SU-DHL-6 (cell line): Measurements from ENCODE around the gene SANBR.

Experiments
- H2AFZ ChIP-seq: fragments of 200-600 bp; sonication (generic); 2 replicates; pipeline ENCODE4 v1.6.1; 2014; ENCODE audit warnings: low read depth, mild to moderate bottlenecking, moderate library complexity, mixed read lengths, antibody characterized with exemption, low read length; ENCODE audit not compliant: severe bottlenecking
- H3F3A ChIP-seq: fragments of 200-600 bp; shearing (Covaris generic); 2 replicates; pipeline ENCODE4 v1.6.0; 2016; ENCODE audit warnings: antibody characterized with exemption, mild to moderate bottlenecking; ENCODE audit not compliant: insufficient read depth
- H3K27ac ChIP-seq: fragments of 200-600 bp; sonication (generic); 2 replicates; pipeline ENCODE4 v1.5.1; 2016; ENCODE audit warnings: low read depth, mild to moderate bottlenecking, low read length, moderate library complexity, mixed read lengths
- H3K27me3 ChIP-seq: fragments of 200-600 bp; sonication (generic), shearing (Covaris generic); 2 replicates; pipeline ENCODE4 v1.6.0; 2014; ENCODE audit warnings: mild to moderate bottlenecking, low read length
- H3K36me3 ChIP-seq: fragments of 200-600 bp; sonication (generic); 2 replicates; pipeline ENCODE4 v1.6.1; 2014; ENCODE audit warnings: mild to moderate bottlenecking, low read length, mixed read lengths
- H3K4me2 ChIP-seq: fragments of 300-600, 200-600 bp; shearing (Covaris generic), sonication (generic); 2 replicates; pipeline ENCODE4 v1.6.0; 2014; ENCODE audit warnings: low read length, low read depth, mild to moderate bottlenecking; ENCODE audit not compliant: poor library complexity, severe bottlenecking
- H3K4me3 ChIP-seq: fragments of 200-600 bp; sonication (generic); 2 replicates; pipeline ENCODE4 v1.5.1; 2014; ENCODE audit warnings: antibody characterized with exemption, low read length, mild to moderate bottlenecking, mixed read lengths; ENCODE audit not compliant: insufficient read depth, poor library complexity, severe bottlenecking
- H3K79me2 ChIP-seq: fragments of 200-600 bp; sonication (generic); 2 replicates; pipeline ENCODE4 v1.6.1; 2014; ENCODE audit warnings: mild to moderate bottlenecking, low read length, moderate library complexity; ENCODE audit not compliant: insufficient read depth
- H3K9ac ChIP-seq: fragments of 200-600 bp; sonication (generic); 2 replicates; pipeline ENCODE4 v1.7.0; 2014; ENCODE audit warnings: mild to moderate bottlenecking, low read length
- H3K9me2 ChIP-seq: fragments of 200-600 bp; sonication (generic); replicated peaks from 2 replicates; pipeline ENCODE4 v1.6.1; 2014; ENCODE audit warnings: low read length; ENCODE audit not compliant: insufficient read depth
- H3K9me3 ChIP-seq: fragments of 200-600 bp; sonication (generic); 2 replicates; pipeline ENCODE4 v1.6.1; 2014; ENCODE audit warnings: low read length, mixed read lengths; ENCODE audit not compliant: insufficient read depth
- H4K20me1 ChIP-seq: fragments of 200-600 bp; sonication (generic); 2 replicates; pipeline ENCODE4 v1.6.1; 2014; ENCODE audit warnings: low read depth, mild to moderate bottlenecking, antibody characterized with exemption, low read length, moderate library complexity, mixed read lengths
- CTCF ChIP-seq: fragments of 200-600 bp; sonication (generic); IDR thresholded peaks from one replicate; pipeline ENCODE4 v1.5.1; 2017; ENCODE audit warnings: antibody characterized with exemption, mild to moderate bottlenecking, low read length, moderate library complexity; ENCODE audit not compliant: insufficient read depth, poor library complexity, severe bottlenecking
- EZH2phosphoT487 ChIP-seq: fragments of 200-600 bp; sonication (generic), shearing (Covaris generic); conservative IDR thresholded peaks from 2 replicates; pipeline ENCODE4 v1.6.1; 2018; ENCODE audit warnings: mild to moderate bottlenecking, antibody characterized with exemption, low read length, moderate library complexity, mixed read lengths

SANBR gene

GRCh38 chr2:61018798-61019197, 46.9 kb upstream of the SANBR start:
- H3K9ac ChIP-seq, result peak overlapping the region; percentile 83
- no peak for TF ChIP-seq CTCF
- no peak for TF ChIP-seq EZH2phosphoT487
- H3K36me3 ChIP-seq, result no peaks in the 10 kb centered on the region; the same call in 1 of the 2 replicates
- H2AFZ ChIP-seq, result no peak overlapping the region
- no peaks in the 10 kb centered on the region for H3K27me3 ChIP-seq
- peak overlapping the region; percentile 85 for H3K4me3 ChIP-seq
- peaks cover 14% of the 10 kb centered on the region; the same call in 1 of the 2 replicates for H3F3A ChIP-seq
- H3K27ac ChIP-seq, result peak overlapping the region; percentile 89
- H3K9me2 ChIP-seq, result no peaks in the 10 kb centered on the region
- H3K4me2 ChIP-seq, result peak overlapping the region; percentile 98
- 0 out of 2 replicates have a peak, but pooled peaks cover 4% of the 10 kb centered on the region for H4K20me1 ChIP-seq
- peaks cover 67% of the 10 kb centered on the region for H3K79me2 ChIP-seq
- no peaks in the 10 kb centered on the region for H3K9me3 ChIP-seq

- H3K36me3 ChIP-seq, result no peaks in the 10 kb centered on the region; the same call in 1 of the 2 replicates
- no peak overlapping the region for H3K4me2 ChIP-seq
- no peaks in the 10 kb centered on the region for H3K9me2 ChIP-seq
- H3K9me3 ChIP-seq, result no peaks in the 10 kb centered on the region
- no peak overlapping the region for H3K4me3 ChIP-seq
- H4K20me1 ChIP-seq, result 0 out of 2 replicates have a peak, but pooled peaks cover 4% of the 10 kb centered on the region
- TF ChIP-seq CTCF, result no peak
- no peak for TF ChIP-seq EZH2phosphoT487
- H3K79me2 ChIP-seq, result peaks cover 78% of the 10 kb centered on the region
- H3K27me3 ChIP-seq, result no peaks in the 10 kb centered on the region
- no peak overlapping the region for H3K9ac ChIP-seq
- H3F3A ChIP-seq, result 0 out of 2 replicates have a peak, but pooled peaks cover 8% of the 10 kb centered on the region
- no peak overlapping the region for H2AFZ ChIP-seq
- H3K27ac ChIP-seq, result no peak overlapping the region
Measured at GRCh38 chr2:61021228-61021660, 44.4 kb upstream of the SANBR start.

GRCh38 chr2:61023670-61024069, 42.0 kb upstream of the SANBR start:
- H3K4me3 ChIP-seq, result no peak overlapping the region
- 0 out of 2 replicates have a peak, but pooled peaks cover 4% of the 10 kb centered on the region for H4K20me1 ChIP-seq
- H3K27me3 ChIP-seq, result no peaks in the 10 kb centered on the region
- no peak overlapping the region for H3K4me2 ChIP-seq
- peaks cover 66% of the 10 kb centered on the region for H3K79me2 ChIP-seq
- no peaks in the 10 kb centered on the region for H3K9me2 ChIP-seq
- H3K9me3 ChIP-seq, result no peaks in the 10 kb centered on the region
- peaks cover 2% of the 10 kb centered on the region; the same call in 1 of the 2 replicates for H3K36me3 ChIP-seq
- H2AFZ ChIP-seq, result no peak overlapping the region
- no peaks in the 10 kb centered on the region for H3F3A ChIP-seq
- no peak overlapping the region for H3K27ac ChIP-seq
- H3K9ac ChIP-seq, result no peak overlapping the region
- TF ChIP-seq CTCF (no peak), EZH2phosphoT487 (no peak)
